DOHH2 (cell line): Measurements from ENCODE around the gene PHF21A.

Experiments
- H3F3A ChIP-seq: fragments of 200-600 bp; sonication (generic), shearing (Covaris generic); 2 replicates; pipeline ENCODE4 v1.6.0; 2016; ENCODE audit warnings: antibody characterized with exemption, mild to moderate bottlenecking; ENCODE audit not compliant: control insufficient read depth, insufficient read depth
- H3K27ac ChIP-seq: fragments of 200-600 bp; sonication (generic); 2 replicates; pipeline ENCODE4 v1.5.1; 2014; ENCODE audit warnings: low read depth, mild to moderate bottlenecking, low read length, moderate library complexity
- H3K27me3 ChIP-seq: fragments of 200-600 bp; sonication (generic); 2 replicates; pipeline ENCODE4 v1.6.1; 2014; ENCODE audit warnings: mild to moderate bottlenecking, low read length, mixed read lengths; ENCODE audit not compliant: control insufficient read depth
- H3K36me3 ChIP-seq: fragments of 200-600 bp; sonication (generic); 2 replicates; pipeline ENCODE4 v1.6.1; 2014; ENCODE audit warnings: mild to moderate bottlenecking, low read length, moderate library complexity, mixed read lengths; ENCODE audit not compliant: control insufficient read depth
- H3K4me1 ChIP-seq: fragments of 200-600 bp; sonication (generic); 2 replicates; pipeline ENCODE4 v1.6.1; 2014; ENCODE audit warnings: mild to moderate bottlenecking, low read length, mixed read lengths; ENCODE audit not compliant: control insufficient read depth
- H3K4me2 ChIP-seq: fragments of 200-600 bp; sonication (generic); 2 replicates; pipeline ENCODE4 v1.6.0; 2014; ENCODE audit warnings: mild to moderate bottlenecking, low read length, moderate library complexity
- H3K4me3 ChIP-seq: fragments of 200-600 bp; sonication (generic); 2 replicates; pipeline ENCODE4 v1.5.1; 2014; ENCODE audit warnings: mild to moderate bottlenecking, low read length, mixed read lengths
- H3K79me2 ChIP-seq: fragments of 200-600 bp; sonication (generic); 2 replicates; pipeline ENCODE4 v1.6.1; 2014; ENCODE audit warnings: mild to moderate bottlenecking, low read length, mixed read lengths; ENCODE audit not compliant: control insufficient read depth
- H3K9me2 ChIP-seq: fragments of 200-600 bp; sonication (generic); replicated peaks from 2 replicates; pipeline ENCODE4 v1.6.1; 2014; ENCODE audit warnings: mild to moderate bottlenecking, low read length, mixed read lengths; ENCODE audit not compliant: control insufficient read depth
- H3K9me3 ChIP-seq: fragments of 200-600 bp; sonication (generic); 2 replicates; pipeline ENCODE4 v1.6.1; 2014; ENCODE audit warnings: antibody characterized with exemption, low read length, mixed read lengths; ENCODE audit not compliant: control insufficient read depth, insufficient read depth
- H4K20me1 ChIP-seq: fragments of 200-600 bp; sonication (generic); 2 replicates; pipeline ENCODE4 v1.6.0; 2014; ENCODE audit warnings: low read depth, mild to moderate bottlenecking, antibody characterized with exemption, low read length, moderate library complexity; ENCODE audit not compliant: control insufficient read depth, insufficient read depth
- EZH2phosphoT487 ChIP-seq: fragments of 200-600 bp; sonication (generic); IDR thresholded peaks from 2 replicates; pipeline ENCODE4 v1.6.1; 2017; ENCODE audit warnings: borderline replicate concordance, mild to moderate bottlenecking, antibody characterized with exemption, low read length, moderate library complexity, mixed read lengths
- TF ChIP-seq, protein P1 (sequence below): fragments of 200-600 bp; sonication (generic); IDR thresholded peaks from one replicate; pipeline ENCODE4 v1.5.1; 2014; ENCODE audit warnings: antibody characterized with exemption, mild to moderate bottlenecking, low read depth, low read length; ENCODE audit not compliant: poor library complexity, severe bottlenecking

Gene PHF21A

DNA sequence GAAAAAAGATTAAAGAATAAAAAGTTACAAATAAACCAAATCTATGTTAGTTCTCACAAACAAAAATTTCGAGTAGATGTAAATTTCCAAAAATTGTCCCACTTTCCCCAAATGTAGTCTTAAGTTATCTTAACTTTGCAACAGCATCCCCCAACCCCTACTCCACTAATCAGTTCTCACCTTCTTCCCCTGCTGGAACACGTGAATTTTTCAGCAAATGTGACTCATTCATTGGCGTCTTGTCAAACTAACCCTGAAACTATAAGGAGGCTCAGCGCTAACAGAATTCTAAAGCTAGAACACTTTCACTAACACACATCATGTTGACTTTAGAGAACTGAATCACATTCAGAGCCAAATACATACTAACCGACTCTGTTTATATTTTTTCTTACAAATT is 46.1 kb downstream of the PHF21A start:
- H3K79me2 ChIP-seq: no peaks in the 10 kb centered on the region
- no peaks in the 10 kb centered on the region for H3F3A ChIP-seq
- no peaks in the 10 kb centered on the region for H3K27me3 ChIP-seq
- H4K20me1 ChIP-seq: no peaks in the 10 kb centered on the region
- H3K27ac ChIP-seq: no peak overlapping the region
- no peaks in the 10 kb centered on the region for H3K9me3 ChIP-seq
- H3K4me2 ChIP-seq: no peak overlapping the region
- TF ChIP-seq, protein P1, sequence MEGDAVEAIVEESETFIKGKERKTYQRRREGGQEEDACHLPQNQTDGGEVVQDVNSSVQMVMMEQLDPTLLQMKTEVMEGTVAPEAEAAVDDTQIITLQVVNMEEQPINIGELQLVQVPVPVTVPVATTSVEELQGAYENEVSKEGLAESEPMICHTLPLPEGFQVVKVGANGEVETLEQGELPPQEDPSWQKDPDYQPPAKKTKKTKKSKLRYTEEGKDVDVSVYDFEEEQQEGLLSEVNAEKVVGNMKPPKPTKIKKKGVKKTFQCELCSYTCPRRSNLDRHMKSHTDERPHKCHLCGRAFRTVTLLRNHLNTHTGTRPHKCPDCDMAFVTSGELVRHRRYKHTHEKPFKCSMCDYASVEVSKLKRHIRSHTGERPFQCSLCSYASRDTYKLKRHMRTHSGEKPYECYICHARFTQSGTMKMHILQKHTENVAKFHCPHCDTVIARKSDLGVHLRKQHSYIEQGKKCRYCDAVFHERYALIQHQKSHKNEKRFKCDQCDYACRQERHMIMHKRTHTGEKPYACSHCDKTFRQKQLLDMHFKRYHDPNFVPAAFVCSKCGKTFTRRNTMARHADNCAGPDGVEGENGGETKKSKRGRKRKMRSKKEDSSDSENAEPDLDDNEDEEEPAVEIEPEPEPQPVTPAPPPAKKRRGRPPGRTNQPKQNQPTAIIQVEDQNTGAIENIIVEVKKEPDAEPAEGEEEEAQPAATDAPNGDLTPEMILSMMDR: no peak
- no peak for TF ChIP-seq EZH2phosphoT487
- H3K4me1 ChIP-seq: no peaks in the 10 kb centered on the region
- H3K4me3 ChIP-seq: no peak overlapping the region
- peaks cover 11% of the 10 kb centered on the region for H3K36me3 ChIP-seq
- H3K9me2 ChIP-seq: no peaks in the 10 kb centered on the region

DNA sequence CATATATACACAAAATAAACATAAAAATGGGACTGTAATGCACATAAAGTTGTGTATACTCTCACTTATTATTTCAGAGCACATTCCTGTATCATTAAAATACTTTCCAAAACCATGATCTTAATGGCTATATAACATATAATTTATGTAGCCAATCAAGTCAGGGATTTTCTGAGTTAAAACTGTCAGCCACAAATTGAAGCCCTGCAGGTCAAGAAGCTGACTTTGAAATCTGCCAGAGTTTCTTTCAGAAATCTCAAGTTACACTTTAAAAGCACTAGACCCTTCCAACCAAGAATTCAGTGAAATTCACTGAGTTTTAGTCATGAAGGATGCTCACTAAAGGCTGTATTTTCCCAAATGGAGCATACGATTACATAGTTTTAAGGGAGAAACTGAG is 47.6 kb downstream of the PHF21A start:
- no peaks in the 10 kb centered on the region for H3K4me1 ChIP-seq
- TF ChIP-seq, protein P1: no peak
- peaks cover 8% of the 10 kb centered on the region for H3K36me3 ChIP-seq
- no peaks in the 10 kb centered on the region for H3K27me3 ChIP-seq
- H3K9me3 ChIP-seq: no peaks in the 10 kb centered on the region
- H3K79me2 ChIP-seq: no peaks in the 10 kb centered on the region
- no peaks in the 10 kb centered on the region for H3K9me2 ChIP-seq
- no peak overlapping the region for H3K4me3 ChIP-seq
- no peaks in the 10 kb centered on the region for H4K20me1 ChIP-seq
- no peak overlapping the region for H3K4me2 ChIP-seq
- H3F3A ChIP-seq: no peaks in the 10 kb centered on the region
- no peak overlapping the region for H3K27ac ChIP-seq

DNA sequence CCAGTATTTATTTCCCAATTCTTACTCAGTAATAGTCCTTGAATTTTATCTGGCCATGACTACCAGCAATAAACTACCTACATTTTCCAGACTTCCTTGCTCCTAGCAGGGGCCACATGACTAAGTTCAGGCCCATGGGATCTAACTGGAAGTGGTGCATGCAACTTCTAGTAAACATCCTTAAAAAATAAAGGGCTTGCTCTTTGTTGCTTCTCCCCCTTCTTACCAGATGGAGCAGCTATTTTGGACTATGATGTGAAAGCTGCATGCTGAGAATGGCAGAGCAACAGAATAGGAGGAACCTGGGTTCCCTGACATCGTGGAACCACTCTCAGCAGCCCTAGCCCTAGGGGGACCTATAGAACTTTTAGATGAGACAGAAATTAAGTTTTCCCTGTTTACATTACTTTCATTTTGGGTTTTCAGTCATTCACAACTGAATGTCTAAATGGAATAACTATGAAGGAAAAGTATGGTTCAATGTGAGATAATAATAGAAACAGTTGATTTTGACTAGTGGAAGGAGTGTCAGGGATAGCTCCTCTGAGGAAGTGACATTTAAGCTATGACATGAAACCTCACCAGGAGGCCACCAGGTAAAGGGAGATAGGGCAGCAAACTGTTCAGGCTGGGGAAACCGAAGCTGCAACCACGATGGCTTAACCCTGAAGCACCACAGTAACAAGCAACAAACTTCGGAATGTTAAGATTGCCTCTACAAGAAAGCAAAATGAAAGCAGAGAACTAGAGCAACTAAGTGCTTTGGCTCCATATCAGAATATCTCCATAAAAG is 48.9 kb downstream of the PHF21A start:
- no peak overlapping the region for H3K27ac ChIP-seq
- no peaks in the 10 kb centered on the region for H3K9me3 ChIP-seq
- no peaks in the 10 kb centered on the region for H3K27me3 ChIP-seq
- H3K4me3 ChIP-seq: no peak overlapping the region
- no peak overlapping the region for H3K4me2 ChIP-seq
- TF ChIP-seq, protein P1: no peak
- no peak for TF ChIP-seq EZH2phosphoT487
- H3K9me2 ChIP-seq: no peaks in the 10 kb centered on the region
- no peaks in the 10 kb centered on the region for H4K20me1 ChIP-seq
- H3F3A ChIP-seq: no peaks in the 10 kb centered on the region
- H3K79me2 ChIP-seq: no peaks in the 10 kb centered on the region
- peaks cover 8% of the 10 kb centered on the region for H3K36me3 ChIP-seq
- no peaks in the 10 kb centered on the region for H3K4me1 ChIP-seq
